Measurements from ENCODE around the gene CDH20. TPM values are rescaled to one million over a fixed set of nuclear protein-coding genes. Genes with fewer than 3 reads are reported as not detected.

Gene CDH20
- total and polyA plus RNA-seq, 2 donors (not counting 1 experiment from before 2014, with no cell fraction given): 0.24 TPM; not detected in 1

DNA sequence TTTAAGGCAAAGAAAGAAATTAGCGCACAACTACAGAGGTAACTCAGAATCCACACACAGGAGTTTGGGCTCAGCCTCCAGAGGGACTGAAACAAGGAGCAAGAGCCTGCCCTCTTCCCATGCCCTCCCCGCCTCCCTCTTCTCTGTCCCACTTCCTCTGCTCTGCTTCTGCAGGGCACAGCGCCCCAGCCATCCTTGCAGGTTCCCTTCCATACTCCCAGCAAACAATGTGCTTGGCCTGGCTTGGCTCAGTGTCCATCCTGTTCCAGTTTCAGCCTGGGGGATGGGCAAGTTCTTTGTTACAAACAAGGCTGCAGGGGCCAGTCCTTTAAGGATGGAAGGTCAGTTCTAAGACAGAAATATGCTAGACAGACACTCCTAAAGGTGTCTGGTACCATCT, 133.5 kb downstream of the CDH20 start:
- H3K27me3 ChIP-seq (ENCODE audit: control insufficient read depth, insufficient read depth, low read length): no peaks in the 10 kb centered on the region
- H3K4me3 ChIP-seq (replicated peaks in 1 of 4; ENCODE audit: control extremely low read depth in 1 of 4, insufficient read depth in 1 of 4, low read depth in 3 of 4, low read length in 4 of 4): no peak overlapping the region
- no peaks in the 10 kb centered on the region for H3K79me2 ChIP-seq (ENCODE audit: control insufficient read depth, insufficient read depth, low read length)
- H3K4me2 ChIP-seq (ENCODE audit: extremely low read depth, insufficient read depth, low read length): no peak overlapping the region
- DNase-seq (ENCODE audit: low read depth in 2 of 2): no peak
- H3K36me3 ChIP-seq (ENCODE audit: control insufficient read depth, insufficient read depth, low read length): no peaks in the 10 kb centered on the region
- no peak overlapping the region for H3K27ac ChIP-seq (ENCODE audit: insufficient read depth, low read length)
- no peak overlapping the region for H2AFZ ChIP-seq (ENCODE audit: low read length)
- peaks cover 2% of the 10 kb centered on the region for H3K4me1 ChIP-seq (ENCODE audit: control insufficient read depth, extremely low read depth, insufficient read depth, low read length)
- no peak overlapping the region for H3K9ac ChIP-seq (ENCODE audit: insufficient read depth, low read length)
- no peaks in the 10 kb centered on the region for H4K20me1 ChIP-seq (ENCODE audit: control insufficient read depth, extremely low read depth, insufficient read depth, low read length)
- TF ChIP-seq, protein P1, sequence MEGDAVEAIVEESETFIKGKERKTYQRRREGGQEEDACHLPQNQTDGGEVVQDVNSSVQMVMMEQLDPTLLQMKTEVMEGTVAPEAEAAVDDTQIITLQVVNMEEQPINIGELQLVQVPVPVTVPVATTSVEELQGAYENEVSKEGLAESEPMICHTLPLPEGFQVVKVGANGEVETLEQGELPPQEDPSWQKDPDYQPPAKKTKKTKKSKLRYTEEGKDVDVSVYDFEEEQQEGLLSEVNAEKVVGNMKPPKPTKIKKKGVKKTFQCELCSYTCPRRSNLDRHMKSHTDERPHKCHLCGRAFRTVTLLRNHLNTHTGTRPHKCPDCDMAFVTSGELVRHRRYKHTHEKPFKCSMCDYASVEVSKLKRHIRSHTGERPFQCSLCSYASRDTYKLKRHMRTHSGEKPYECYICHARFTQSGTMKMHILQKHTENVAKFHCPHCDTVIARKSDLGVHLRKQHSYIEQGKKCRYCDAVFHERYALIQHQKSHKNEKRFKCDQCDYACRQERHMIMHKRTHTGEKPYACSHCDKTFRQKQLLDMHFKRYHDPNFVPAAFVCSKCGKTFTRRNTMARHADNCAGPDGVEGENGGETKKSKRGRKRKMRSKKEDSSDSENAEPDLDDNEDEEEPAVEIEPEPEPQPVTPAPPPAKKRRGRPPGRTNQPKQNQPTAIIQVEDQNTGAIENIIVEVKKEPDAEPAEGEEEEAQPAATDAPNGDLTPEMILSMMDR (conservative IDR thresholded peaks at IDR 0.05 in 1 of 2, IDR thresholded peaks at IDR 0.05 in 1 of 2; ENCODE audit: low read depth in 1 of 2, low read length in 2 of 2): no peak
- TF ChIP-seq EZH2 (IDR thresholded peaks at IDR 0.05; ENCODE audit: low read length, missing control alignments): no peak
- H3K9me3 ChIP-seq (ENCODE audit: control insufficient read depth, insufficient read depth, low read depth, low read length): no peaks in the 10 kb centered on the region

DNA sequence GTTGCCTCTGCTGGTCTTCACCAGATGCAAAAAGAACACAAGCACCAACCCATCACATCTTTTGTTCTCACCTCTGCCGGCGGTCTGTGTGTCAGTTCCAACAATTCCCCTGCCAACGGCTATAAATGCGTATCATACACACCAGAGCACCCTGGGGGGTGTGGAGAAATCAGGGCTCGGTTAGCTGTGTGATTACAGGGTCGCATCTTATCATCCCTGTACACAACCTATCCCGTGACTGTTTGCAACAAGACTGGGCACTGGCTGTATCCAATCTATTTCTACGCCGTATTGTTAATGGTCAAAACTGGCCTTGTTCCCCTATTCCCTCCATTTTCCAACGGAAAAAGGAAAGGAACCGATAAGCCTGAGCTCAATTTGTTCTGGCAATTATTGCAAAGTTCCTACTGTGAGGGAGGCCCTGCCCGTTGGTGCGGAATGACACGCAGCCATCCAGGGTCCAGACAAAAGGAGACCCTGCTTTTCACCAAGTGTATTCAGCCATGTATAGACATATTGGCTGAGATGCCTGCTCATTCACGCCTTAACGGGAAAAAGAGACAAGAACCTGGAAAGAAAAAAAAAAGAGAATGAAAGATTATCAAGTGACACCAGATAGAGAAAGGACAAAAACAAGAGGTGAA, 136.9 kb downstream of the CDH20 start:
- no peak overlapping the region for H3K4me3 ChIP-seq (replicated peaks in 1 of 4; ENCODE audit: control extremely low read depth in 1 of 4, insufficient read depth in 1 of 4, low read depth in 3 of 4, low read length in 4 of 4)
- H4K20me1 ChIP-seq (ENCODE audit: control insufficient read depth, extremely low read depth, insufficient read depth, low read length): no peaks in the 10 kb centered on the region
- no peak overlapping the region for H2AFZ ChIP-seq (ENCODE audit: low read length)
- H3K9me3 ChIP-seq (ENCODE audit: control insufficient read depth, insufficient read depth, low read depth, low read length): no peaks in the 10 kb centered on the region
- H3K27ac ChIP-seq (ENCODE audit: insufficient read depth, low read length): no peak overlapping the region
- no peaks in the 10 kb centered on the region for H3K36me3 ChIP-seq (ENCODE audit: control insufficient read depth, insufficient read depth, low read length)
- TF ChIP-seq, protein P1 (conservative IDR thresholded peaks at IDR 0.05 in 1 of 2, IDR thresholded peaks at IDR 0.05 in 1 of 2; ENCODE audit: low read depth in 1 of 2, low read length in 2 of 2): no peak
- TF ChIP-seq EZH2 (IDR thresholded peaks at IDR 0.05; ENCODE audit: low read length, missing control alignments): no peak
- no peak for DNase-seq (ENCODE audit: low read depth in 2 of 2)
- no peaks in the 10 kb centered on the region for H3K79me2 ChIP-seq (ENCODE audit: control insufficient read depth, insufficient read depth, low read length)
- H3K4me1 ChIP-seq (ENCODE audit: control insufficient read depth, extremely low read depth, insufficient read depth, low read length): no peaks in the 10 kb centered on the region
- H3K4me2 ChIP-seq (ENCODE audit: extremely low read depth, insufficient read depth, low read length): no peak overlapping the region
- no peaks in the 10 kb centered on the region for H3K27me3 ChIP-seq (ENCODE audit: control insufficient read depth, insufficient read depth, low read length)
- H3K9ac ChIP-seq (ENCODE audit: insufficient read depth, low read length): no peak overlapping the region

DNA sequence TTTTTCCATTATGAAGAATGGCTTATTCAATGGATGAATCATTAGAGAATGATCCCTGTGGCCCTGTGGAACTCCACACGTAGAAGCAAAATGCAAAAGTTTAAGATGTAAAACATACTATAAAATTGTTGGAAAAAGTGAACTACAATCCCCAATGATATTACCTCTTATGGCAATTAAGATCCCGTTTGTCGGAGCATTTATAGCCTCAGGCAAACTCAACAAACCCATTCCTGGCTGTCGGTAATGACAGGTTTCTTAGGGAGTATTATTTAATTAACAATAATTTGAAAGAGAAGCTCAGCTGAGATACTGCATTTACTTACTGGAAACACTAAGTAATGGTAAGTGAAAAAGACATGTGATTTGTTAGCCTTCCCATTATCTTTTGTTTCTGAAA, 138.3 kb downstream of the CDH20 start:
- Histone ChIP-seq H3K27me3 (ENCODE audit: control insufficient read depth, insufficient read depth, low read length) (no peaks in the 10 kb centered on the region), H2AFZ (ENCODE audit: low read length) (no peak overlapping the region)
- DNase-seq (ENCODE audit: low read depth in 2 of 2): no peak

More for the DNA sequence above, 138.3 kb downstream of the CDH20 start:
- TF ChIP-seq, protein P1 (conservative IDR thresholded peaks at IDR 0.05 in 1 of 2, IDR thresholded peaks at IDR 0.05 in 1 of 2; ENCODE audit: low read depth in 1 of 2, low read length in 2 of 2): no peak
- no peak for TF ChIP-seq EZH2 (IDR thresholded peaks at IDR 0.05; ENCODE audit: low read length, missing control alignments)
- Histone ChIP-seq H4K20me1 (ENCODE audit: control insufficient read depth, extremely low read depth, insufficient read depth, low read length) (no peaks in the 10 kb centered on the region), H3K79me2 (ENCODE audit: control insufficient read depth, insufficient read depth, low read length) (no peaks in the 10 kb centered on the region), H3K27ac (ENCODE audit: insufficient read depth, low read length) (no peak overlapping the region), H3K9me3 (ENCODE audit: control insufficient read depth, insufficient read depth, low read depth, low read length) (no peaks in the 10 kb centered on the region), H3K9ac (ENCODE audit: insufficient read depth, low read length) (no peak overlapping the region), H3K4me2 (ENCODE audit: extremely low read depth, insufficient read depth, low read length) (no peak overlapping the region), H3K4me3 (replicated peaks in 1 of 4; ENCODE audit: control extremely low read depth in 1 of 4, insufficient read depth in 1 of 4, low read depth in 3 of 4, low read length in 4 of 4) (no peak overlapping the region), H3K4me1 (ENCODE audit: control insufficient read depth, extremely low read depth, insufficient read depth, low read length) (no peaks in the 10 kb centered on the region), H3K36me3 (ENCODE audit: control insufficient read depth, insufficient read depth, low read length) (no peaks in the 10 kb centered on the region)

Data from fibroblast of lung (primary cell).